LNCaP clone FGC (cell line): Measurements from ENCODE around the gene REEP2.

Source experiments
- DNase-seq: peaks from one replicate; pipeline ENCODE4 v3.0.0-alpha.2; 2011; ENCODE audit warnings: low read depth
- H3K4me3 ChIP-seq: 2 replicates; pipeline ENCODE4 v1.5.1; 2011; ENCODE audit warnings: mild to moderate bottlenecking, low read depth, low read length, control low read depth
- CTCF ChIP-seq: IDR thresholded peaks from 2 replicates; pipeline ENCODE4 v1.5.1; 2012; ENCODE audit warnings: mild to moderate bottlenecking; ENCODE audit not compliant: control insufficient read depth, insufficient read depth; ENCODE audit errors: extremely low read depth

REEP2 gene

GRCh38 chr5:138466900-138467710, 28.2 kb downstream of the REEP2 start:
- H3K4me3 ChIP-seq, result no peak overlapping the region
- DNase-seq, result no peak
- TF ChIP-seq CTCF, result no peak

DNA sequence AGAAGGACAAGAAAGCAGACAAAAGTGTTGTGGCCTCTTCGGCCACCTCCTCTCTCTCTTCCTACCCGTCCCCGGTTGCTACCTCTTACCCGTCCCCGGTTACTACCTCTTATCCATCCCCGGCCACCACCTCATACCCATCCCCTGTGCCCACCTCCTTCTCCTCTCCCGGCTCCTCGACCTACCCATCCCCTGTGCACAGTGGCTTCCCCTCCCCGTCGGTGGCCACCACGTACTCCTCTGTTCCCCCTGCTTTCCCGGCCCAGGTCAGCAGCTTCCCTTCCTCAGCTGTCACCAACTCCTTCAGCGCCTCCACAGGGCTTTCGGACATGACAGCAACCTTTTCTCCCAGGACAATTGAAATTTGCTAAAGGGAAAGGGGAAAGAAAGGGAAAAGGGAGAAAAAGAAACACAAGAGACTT, 28.9 kb downstream of the REEP2 start:
- DNase-seq, result no peak
- no peak for TF ChIP-seq CTCF
- H3K4me3 ChIP-seq, result no peak overlapping the region

GRCh38 chr5:138468133-138468965, 29.5 kb downstream of the REEP2 start:
- no peak for TF ChIP-seq CTCF
- H3K4me3 ChIP-seq, result no peak overlapping the region
- DNase-seq, result no peak

GRCh38 chr5:138468966-138469539, 30.2 kb downstream of the REEP2 start:
- H3K4me3 ChIP-seq, result no peak overlapping the region
- no peak for DNase-seq
- no peak for TF ChIP-seq CTCF

DNA sequence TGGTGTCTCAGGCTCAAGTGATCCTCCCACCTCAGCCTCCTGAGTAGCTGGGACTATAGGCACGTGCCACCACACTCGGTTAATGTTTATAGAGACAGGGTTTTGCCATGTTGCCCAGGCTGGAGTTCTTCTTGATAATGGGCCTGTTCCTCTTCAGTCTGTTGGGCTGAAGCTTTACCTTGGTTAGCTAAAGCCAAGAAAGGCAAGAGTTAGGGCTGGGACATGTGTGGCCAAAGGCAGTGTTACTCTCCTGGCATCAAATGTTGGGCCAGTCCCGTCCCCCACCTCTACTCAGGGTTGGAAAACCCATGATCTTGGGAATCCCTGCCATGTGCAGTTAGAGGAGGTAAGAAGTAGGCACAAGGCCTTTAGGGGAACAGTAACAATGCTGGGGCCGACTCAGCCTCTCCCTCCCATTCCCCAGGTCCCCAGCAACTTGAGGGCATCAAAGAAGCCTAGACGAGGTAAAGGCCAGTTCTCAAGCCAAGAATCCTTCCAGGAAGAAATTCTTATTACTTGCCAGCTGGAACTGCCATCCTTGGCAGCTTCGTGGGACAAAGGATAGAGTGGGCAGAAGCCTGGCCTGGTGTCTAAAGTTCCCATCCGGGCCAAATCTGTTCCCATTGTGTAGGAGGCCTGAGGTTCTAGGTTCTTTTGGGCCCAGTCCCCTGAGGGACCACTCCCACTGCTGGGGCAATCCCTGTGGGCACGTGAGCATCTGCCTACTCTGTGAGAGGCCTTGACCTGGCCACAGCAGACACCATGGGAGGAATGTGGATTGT, 30.9 kb downstream of the REEP2 start:
- DNase-seq, result no peak
- H3K4me3 ChIP-seq, result no peak overlapping the region
- no peak for TF ChIP-seq CTCF

DNA sequence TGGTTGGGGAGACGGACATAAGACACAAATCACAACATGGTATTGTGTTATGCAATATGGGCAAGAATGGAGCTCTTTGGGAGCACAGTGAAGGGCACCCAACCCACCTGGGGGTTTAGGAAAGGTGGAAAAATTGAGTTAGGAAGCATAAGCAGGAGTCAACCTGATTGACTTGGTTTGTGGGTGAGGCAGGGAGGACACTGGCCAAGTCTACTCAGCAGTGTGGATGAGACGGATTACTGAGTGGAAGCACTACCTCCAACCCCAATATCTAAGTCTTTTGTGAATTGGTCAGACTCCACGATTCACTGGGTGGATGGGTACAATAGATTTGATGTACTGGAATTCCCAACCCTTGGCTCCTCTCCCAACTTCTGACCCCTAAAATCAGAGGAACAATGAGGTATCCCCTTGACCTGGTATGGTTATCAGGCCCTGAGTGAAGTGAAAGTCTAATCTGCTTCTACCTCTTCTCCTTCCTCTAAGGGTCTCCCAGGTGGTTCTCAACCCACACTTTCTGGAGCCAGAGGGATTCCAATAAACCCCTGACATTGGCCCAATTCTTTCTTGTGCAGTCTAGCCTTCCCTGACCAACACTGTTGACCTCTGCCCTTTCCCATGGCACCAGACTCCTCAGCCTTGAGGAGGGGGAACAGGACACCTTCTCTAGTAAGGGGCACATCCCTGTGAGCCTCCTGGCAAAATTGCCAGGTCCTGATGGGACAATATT, 31.6 kb downstream of the REEP2 start:
- no peak for TF ChIP-seq CTCF
- DNase-seq, result no peak
- H3K4me3 ChIP-seq, result no peak overlapping the region
